GM21360 (cell line): Measurements from ENCODE around the gene DPH5.
"Not testable (repeated sequence)": the region's sequence is repeated elsewhere in the genome, so short reads cannot be mapped to it uniquely, and the experiment has no call there.

Source experiments
- ATAC-seq: cut with Tn5 transposase; IDR thresholded peaks from one replicate; pipeline ENCODE4 v1.9.1; 2021; ENCODE audit warnings: mild to moderate bottlenecking, moderate library complexity; ENCODE audit not compliant: unreplicated experiment

Gene DPH5

GRCh38 chr1:101032129-101032528 is 6.5 kb upstream of the DPH5 start:
- ATAC-seq: not testable (repeated sequence)

GRCh38 chr1:101030881-101031280 is 5.3 kb upstream of the DPH5 start:
- ATAC-seq: no peak

DNA sequence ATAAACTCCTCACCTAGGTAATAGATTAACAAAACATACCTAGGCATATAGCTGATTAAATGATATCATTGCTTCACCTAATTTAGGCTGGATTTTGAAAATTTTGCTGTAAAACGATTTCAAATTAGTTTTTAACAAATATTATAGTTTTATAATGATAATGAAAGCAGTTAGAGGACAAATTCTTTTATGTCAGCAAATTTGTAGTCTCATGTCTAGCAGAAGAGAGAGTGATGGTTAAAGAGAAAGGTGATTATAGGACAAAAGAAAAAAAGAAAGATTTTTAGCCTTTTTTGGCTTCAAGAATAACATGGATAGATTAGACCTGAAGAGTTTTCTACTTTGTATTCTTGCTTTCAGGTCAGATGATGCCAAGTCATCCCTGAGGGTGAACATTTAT is 3.6 kb upstream of the DPH5 start:
- ATAC-seq: no peak

DNA sequence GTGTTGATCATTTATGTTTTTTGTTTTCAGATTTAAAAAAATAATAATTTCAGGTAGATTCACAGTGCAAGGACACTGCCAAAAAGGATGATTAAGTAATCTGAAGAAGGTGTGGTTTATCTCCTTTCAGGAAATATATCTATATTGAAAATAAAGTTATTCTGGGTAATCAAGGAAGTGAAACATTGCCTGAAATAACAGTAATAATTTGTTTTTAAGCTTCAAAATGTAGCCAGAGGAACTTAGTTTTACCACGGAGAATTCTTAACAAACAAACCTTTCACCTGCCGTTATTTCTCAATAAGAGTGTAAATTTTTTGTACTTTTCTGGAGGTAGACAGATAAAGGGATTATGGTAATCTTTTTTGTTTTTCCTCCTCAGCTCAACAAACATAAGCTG is 2.9 kb upstream of the DPH5 start:
- no peak for ATAC-seq

DNA sequence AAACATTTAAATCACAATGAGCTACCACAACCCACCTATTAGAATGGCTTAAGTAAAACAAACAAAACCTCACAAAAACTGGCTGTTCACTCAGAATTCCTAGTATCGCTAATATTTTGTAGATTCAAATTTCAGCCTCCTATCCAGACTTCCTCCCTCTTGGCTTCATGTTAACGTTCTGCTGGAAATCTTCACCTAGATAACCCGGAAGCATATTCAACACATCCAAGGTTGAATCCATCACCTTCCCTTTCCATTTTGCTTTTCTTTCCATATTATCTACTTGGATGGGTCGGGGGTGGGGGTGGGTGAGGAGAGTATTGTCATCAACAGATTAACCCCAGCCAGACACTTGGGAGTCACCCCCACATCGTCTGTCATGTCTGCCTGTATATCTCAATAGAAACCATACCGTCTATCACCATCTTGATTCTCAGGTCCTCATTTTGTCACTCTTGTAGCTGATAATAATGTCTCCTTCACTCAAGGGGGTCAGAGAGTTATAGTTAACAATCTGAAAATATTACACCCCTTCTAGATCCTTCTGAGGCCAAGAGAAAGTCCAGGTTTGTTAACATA is 1.7 kb upstream of the DPH5 start:
- no peak for ATAC-seq

GRCh38 chr1:101026430-101026788 is 825 bp upstream of the DPH5 start:
- no peak for ATAC-seq

DNA sequence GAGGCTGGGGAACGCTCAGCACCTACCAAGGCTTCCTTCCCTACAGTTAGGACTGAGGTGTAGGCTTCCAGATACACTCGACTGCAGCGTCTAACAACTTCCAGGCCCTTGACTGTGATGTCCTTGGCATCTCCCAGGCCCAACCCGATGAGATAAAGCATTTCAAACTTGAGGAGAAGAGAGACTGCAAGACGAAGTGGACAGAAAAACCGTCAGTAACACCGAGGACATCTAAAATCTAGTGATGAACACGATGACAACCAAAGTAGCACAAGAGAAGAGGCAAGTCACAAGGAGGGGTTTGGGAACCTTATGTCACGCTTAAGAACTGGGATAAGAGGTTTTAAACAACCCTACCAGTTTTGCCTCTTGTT is 314 bp downstream of the DPH5 start:
- peak; percentile 34 for ATAC-seq

DNA sequence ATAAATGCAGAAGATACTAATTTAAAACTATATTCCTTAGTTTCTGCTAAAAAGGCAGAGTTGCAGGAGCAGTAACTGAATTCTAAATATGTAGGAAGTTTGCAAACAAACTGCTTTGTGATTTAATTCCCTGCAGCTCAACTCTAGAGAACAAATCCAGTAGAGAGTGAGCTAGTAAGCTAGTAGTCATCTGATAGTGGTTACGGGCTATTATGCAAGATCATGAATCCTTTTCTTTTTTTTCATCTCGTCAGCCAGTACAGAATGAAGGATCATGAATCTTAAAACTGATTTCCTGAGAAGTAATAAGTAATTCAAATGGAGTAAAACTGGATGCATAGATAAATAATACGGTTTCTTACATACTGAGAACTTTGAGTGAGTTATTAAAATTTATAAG is 3.3 kb downstream of the DPH5 start:
- ATAC-seq: no peak

DNA sequence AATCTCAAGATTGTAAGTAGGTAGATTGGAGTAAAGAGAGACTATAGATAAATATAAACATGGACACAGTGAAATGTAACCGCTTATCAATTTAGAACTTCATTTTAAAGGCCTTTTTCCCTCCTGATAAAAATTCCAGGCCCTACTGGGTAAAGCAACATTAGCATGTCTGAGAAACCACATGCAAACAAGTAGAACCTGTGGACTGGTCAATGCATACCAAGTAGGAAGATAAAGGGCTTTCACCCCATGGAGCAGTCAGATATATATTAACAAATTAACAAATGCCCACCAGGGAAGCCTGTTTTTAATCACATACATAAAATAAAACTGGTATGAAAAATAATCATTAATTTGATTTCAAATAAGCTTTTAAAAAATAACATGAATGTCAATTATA is 8.1 kb downstream of the DPH5 start:
- ATAC-seq: no peak

- ATAC-seq: no peak
Observed at GRCh38 chr1:101013776-101014175, 11.8 kb downstream of the DPH5 start.

DNA sequence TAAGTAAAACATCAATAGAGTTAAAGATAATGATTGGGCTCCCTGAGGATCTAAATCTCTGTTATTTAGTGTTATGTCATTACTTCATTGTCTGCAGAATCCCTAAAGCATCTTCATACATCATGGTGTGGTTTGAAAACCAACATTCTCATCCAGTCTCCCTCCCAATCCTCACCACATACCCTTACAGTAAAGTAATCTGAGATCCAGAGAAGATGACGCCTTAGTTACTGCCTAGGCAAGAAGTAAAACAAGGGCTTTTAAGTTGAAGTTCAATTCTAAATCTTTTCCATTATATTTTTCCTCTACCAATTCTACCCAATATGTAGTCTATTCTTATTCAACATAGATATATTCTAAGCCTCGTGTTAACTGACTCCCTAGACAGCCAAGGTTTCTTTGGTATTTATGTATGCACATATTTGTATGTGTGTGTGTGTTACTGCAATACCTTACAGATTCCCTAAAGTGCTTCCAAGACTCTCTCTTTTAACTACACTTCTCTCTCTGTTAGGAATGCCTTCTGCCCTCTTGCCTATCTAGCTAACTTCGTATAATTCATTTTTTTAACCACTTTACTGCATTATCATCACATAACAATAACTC is 17.3 kb downstream of the DPH5 start:
- no peak for ATAC-seq

DNA sequence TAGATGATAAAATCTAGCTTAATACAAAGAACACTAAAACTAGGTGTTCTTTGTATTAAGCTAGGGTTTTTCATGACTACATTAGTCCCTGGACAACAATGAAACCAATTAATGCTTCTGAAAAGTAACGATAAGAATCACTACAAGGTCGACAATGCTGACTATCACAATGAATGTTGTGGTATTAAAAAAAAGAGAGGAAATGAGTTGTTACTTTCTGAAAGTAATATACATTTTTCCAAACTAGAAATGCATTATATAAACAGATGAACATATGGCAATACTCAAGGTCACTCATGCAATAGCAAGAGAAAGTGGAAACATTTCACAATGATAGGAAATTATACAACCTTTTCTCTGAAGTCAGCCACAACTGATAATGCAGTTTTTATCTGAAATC is 19.0 kb downstream of the DPH5 start:
- no peak for ATAC-seq

GRCh38 chr1:101005871-101006270 is 19.7 kb downstream of the DPH5 start:
- ATAC-seq: no peak

GRCh38 chr1:101005183-101005582 is 20.4 kb downstream of the DPH5 start:
- ATAC-seq: no peak

GRCh38 chr1:101004670-101005069 is 20.9 kb downstream of the DPH5 start:
- no peak for ATAC-seq

- ATAC-seq: no peak
Observed at GRCh38 chr1:101004061-101004460, 21.5 kb downstream of the DPH5 start.

DNA sequence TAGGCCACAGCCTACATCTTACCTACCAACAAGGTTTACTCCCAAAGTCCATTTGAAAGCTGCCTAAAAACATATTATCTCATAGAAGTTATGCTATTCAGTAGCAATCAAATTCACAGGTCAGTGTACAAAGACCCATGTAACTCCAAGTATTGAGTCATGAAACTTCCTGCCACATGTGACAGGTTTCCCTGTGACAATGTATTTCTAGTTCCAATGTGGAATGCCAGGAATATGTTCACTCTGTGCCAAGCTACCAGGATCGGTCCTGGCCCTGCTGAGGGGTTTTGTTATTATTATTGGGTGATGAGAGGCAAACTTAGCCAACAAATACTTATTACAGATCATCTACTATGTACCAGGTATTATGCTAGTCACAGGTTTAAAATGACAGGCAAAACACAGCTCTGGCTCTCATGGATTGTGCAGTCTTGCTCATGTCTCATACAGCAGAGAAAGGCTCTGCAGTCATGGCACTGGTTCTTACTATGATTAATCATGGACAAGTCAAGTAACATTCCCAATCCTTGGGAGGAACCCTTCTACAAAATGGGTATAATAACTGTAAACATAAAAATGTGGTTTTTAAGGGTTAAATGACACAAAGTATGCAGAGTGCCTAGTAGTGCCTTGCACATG is 22.5 kb downstream of the DPH5 start:
- no peak for ATAC-seq

GRCh38 chr1:101002551-101002950 is 23.0 kb downstream of the DPH5 start:
- ATAC-seq: peak; percentile 47

- ATAC-seq: no peak
Observed at GRCh38 chr1:101000131-101000873, 25.3 kb downstream of the DPH5 start.

DNA sequence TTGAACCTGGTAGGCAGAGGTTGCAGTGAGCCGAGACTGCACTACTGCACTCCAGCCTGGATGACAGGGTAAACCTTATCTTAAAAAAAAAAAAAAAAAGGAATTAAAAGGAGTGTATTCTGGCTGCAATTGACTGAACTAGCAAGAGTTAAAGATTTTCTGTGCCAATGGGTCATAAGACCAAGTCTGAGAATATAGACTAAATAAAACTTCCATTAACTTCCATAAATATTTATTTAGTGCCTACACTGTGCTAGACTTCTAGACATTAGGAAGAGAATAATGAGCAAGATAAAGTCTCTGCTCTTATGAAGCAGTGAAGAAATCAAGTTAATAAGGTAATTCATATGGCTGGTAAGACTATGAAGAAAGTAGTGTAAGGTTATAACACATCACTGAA is 27.2 kb downstream of the DPH5 start:
- no peak for ATAC-seq

DNA sequence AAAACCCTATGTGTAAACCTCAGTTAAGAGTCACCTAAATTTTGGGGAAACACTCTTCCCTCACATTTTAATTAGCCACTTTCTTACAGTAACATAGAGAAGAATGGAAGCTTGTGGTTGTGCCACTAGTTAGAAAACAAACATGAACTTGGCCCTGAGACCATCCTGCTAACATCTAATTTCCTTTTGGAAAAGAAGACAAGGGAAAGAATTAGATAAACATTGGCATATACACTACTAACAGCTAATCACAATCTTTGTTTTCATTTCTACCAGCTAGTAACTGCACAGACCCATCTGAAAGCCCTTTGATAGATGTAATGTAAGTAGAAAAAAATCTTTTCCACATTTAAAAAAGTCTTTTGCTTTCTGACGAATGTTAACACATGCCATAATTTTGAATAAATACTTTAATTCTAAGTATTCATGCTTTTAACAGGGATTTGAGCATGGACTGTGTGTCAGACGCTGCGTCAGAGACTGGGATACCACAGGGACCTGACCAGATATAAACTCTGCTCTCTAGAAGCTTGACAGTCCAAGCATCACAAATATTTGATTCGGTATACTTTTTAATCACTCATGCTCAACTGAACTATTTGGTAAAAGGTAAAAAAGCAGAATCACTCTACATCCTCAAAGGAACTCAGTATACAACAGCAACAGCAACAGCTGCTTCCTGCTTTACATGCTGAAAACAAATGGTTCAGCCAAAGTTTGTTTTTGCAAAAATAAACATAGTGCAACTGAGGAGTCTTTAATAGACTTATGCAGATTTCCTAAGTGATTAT is 30.2 kb downstream of the DPH5 start:
- ATAC-seq: no peak
